A673 (cell line): ENCODE results near the gene PIGC.

ENCODE experiments used
- EZH2 ChIP-seq: fragments of 200-600 bp; sonication (generic); IDR thresholded peaks from 2 replicates; pipeline ENCODE4 v1.6.1; 2017; ENCODE audit warnings: borderline replicate concordance, low read depth, mild to moderate bottlenecking, mixed read lengths, antibody characterized with exemption, low read length; ENCODE audit not compliant: poor library complexity, severe bottlenecking
- TF ChIP-seq, protein P1 (sequence below): fragments of 300-800, 200-600 bp; sonication (generic); conservative IDR thresholded peaks from 2 replicates; pipeline ENCODE4 v1.5.1; 2017; ENCODE audit warnings: low read depth, mild to moderate bottlenecking, antibody characterized with exemption, low read length, moderate library complexity, mixed read lengths

DNA sequence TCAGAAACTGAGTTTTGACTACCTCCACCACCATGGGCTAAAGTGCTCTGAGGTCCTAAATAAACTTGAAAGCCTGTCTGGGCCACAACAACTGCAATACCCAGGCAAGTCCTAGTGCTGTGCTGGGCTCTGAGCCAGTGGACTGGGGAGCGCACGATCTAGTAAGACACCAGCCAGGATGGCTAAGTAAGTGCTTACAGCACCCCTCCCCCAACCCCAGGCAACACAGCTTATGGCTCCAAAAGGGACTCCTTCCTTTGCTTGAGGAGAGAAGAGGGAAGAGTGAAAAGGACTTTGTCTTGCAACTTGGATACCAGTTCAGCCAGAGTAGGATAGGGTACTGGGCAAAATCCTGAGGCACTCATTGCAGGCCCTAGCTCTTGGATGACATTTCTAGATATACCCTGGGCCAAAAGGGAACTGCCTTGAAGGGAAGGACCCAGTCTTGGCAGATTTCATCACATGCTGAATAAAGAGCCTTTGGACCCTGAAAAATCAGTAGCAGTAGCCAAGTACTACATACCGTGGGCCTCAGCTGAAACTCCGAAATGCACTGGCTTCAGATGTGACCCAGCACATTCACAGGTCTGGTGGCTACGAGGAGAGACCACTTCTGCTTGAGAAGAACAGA is 21.8 kb downstream of the PIGC start:
- TF ChIP-seq, protein P1, sequence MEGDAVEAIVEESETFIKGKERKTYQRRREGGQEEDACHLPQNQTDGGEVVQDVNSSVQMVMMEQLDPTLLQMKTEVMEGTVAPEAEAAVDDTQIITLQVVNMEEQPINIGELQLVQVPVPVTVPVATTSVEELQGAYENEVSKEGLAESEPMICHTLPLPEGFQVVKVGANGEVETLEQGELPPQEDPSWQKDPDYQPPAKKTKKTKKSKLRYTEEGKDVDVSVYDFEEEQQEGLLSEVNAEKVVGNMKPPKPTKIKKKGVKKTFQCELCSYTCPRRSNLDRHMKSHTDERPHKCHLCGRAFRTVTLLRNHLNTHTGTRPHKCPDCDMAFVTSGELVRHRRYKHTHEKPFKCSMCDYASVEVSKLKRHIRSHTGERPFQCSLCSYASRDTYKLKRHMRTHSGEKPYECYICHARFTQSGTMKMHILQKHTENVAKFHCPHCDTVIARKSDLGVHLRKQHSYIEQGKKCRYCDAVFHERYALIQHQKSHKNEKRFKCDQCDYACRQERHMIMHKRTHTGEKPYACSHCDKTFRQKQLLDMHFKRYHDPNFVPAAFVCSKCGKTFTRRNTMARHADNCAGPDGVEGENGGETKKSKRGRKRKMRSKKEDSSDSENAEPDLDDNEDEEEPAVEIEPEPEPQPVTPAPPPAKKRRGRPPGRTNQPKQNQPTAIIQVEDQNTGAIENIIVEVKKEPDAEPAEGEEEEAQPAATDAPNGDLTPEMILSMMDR = no peak
- no peak for TF ChIP-seq EZH2
